Stomach smooth muscle (tissue), 2 donors: ENCODE measurements around the gene CCDC30.

Experiments used
- H3K27ac ChIP-seq: one replicate; pipeline ENCODE4 v1.7.0; 2013; ENCODE audit warnings: mild to moderate bottlenecking, low read length, inconsistent platforms
- H3K27me3 ChIP-seq, 2 donors: one replicate each; pipeline ENCODE4 v1.7.0; 2013; ENCODE audit warnings: low read length in 2 of 2; ENCODE audit not compliant: insufficient read depth in 2 of 2, control insufficient read depth in 1 of 2
- H3K36me3 ChIP-seq, 2 donors: one replicate each; pipeline ENCODE4 v1.7.0; 2013; ENCODE audit warnings: low read length in 2 of 2; ENCODE audit not compliant: control insufficient read depth in 2 of 2, insufficient read depth in 2 of 2
- H3K4me1 ChIP-seq: one replicate; pipeline ENCODE4 v1.7.0; 2013; ENCODE audit warnings: low read length; ENCODE audit not compliant: control insufficient read depth, insufficient read depth
- H3K4me3 ChIP-seq, 2 donors: one replicate each; pipeline ENCODE4 v1.7.0; 2013; ENCODE audit warnings: low read length in 2 of 2
- H3K9ac ChIP-seq, 2 donors: one replicate each; pipeline ENCODE4 v1.7.0; 2013; ENCODE audit warnings: low read length in 2 of 2, mild to moderate bottlenecking in 1 of 2
- H3K9me3 ChIP-seq, 2 donors: one replicate each; pipeline ENCODE4 v1.7.0; 2013; ENCODE audit warnings: low read length in 2 of 2; ENCODE audit not compliant: control insufficient read depth in 2 of 2
- donor health status: healthy.
- donor health status: Pancreatic carcinoma.

The CCDC30 gene

GRCh38 chr1:42639116-42639515 lies 176.0 kb downstream of the CCDC30 start:
- H3K36me3 ChIP-seq: no peaks in the 10 kb centered on the region
- no peaks in the 10 kb centered on the region for H3K9me3 ChIP-seq
- no peak overlapping the region for H3K9ac ChIP-seq
- no peaks in the 10 kb centered on the region for H3K4me1 ChIP-seq
- no peaks in the 10 kb centered on the region for H3K27me3 ChIP-seq
- H3K27ac ChIP-seq: no peak overlapping the region
- H3K4me3 ChIP-seq: no peak overlapping the region

- no peak overlapping the region for H3K4me3 ChIP-seq
- no peak overlapping the region for H3K9ac ChIP-seq
- no peak overlapping the region for H3K27ac ChIP-seq
- no peaks in the 10 kb centered on the region for H3K27me3 ChIP-seq
- H3K9me3 ChIP-seq: no peaks in the 10 kb centered on the region
- H3K4me1 ChIP-seq: no peaks in the 10 kb centered on the region
- peaks cover 0 to 2% of the 10 kb centered on the region in 2 donors for H3K36me3 ChIP-seq
Observed at GRCh38 chr1:42646056-42646455, 183.0 kb downstream of the CCDC30 start.

- H3K4me1 ChIP-seq: peaks cover 10% of the 10 kb centered on the region
- peak overlapping the region in 1 of 2 donors; percentile 99 for H3K4me3 ChIP-seq
- peak overlapping the region in 1 of 2 donors; percentile 74 for H3K9ac ChIP-seq
- H3K27me3 ChIP-seq: no peaks in the 10 kb centered on the region
- H3K36me3 ChIP-seq: peaks cover 5 to 9% of the 10 kb centered on the region in 2 donors
- H3K27ac ChIP-seq: no peak overlapping the region
- no peaks in the 10 kb centered on the region for H3K9me3 ChIP-seq
Observed at GRCh38 chr1:42657201-42657600, 194.1 kb downstream of the CCDC30 start.

- peak within 1 kb of the TSS; percentile 82 to 99 for H3K4me3 ChIP-seq
- peaks cover 10% of the 10 kb centered on the region for H3K4me1 ChIP-seq
- peak within 1 kb of the TSS; percentile 81 to 91 for H3K9ac ChIP-seq
- peak within 1 kb of the TSS; percentile 78 for H3K27ac ChIP-seq
- H3K27me3 ChIP-seq: no peaks in the 10 kb centered on the region
- H3K9me3 ChIP-seq: no peaks in the 10 kb centered on the region
- H3K36me3 ChIP-seq: peaks cover 5 to 9% of the 10 kb centered on the region in 2 donors
Observed at GRCh38 chr1:42657981-42658876, 195.1 kb downstream of the CCDC30 start, which contains the start of gene PPIH. Gene PPIH (plus strand): TSS chr1:42658423. CDS start chr1:42658447, 24 bp downstream.

- H3K27me3 ChIP-seq: no peaks in the 10 kb centered on the region
- peak overlapping the region; percentile 82 to 99 for H3K4me3 ChIP-seq
- H3K27ac ChIP-seq: peak overlapping the region; percentile 78
- peak overlapping the region; percentile 81 to 87 for H3K9ac ChIP-seq
- no peaks in the 10 kb centered on the region for H3K9me3 ChIP-seq
- H3K36me3 ChIP-seq: peaks cover 5 to 12% of the 10 kb centered on the region in 2 donors
- H3K4me1 ChIP-seq: peaks cover 10% of the 10 kb centered on the region
Observed at GRCh38 chr1:42658877-42659337, 195.8 kb downstream of the CCDC30 start.

- Histone ChIP-seq H3K27me3 (no peaks in the 10 kb centered on the region), H3K4me3 (no peak overlapping the region), H3K9ac (no peak overlapping the region), H3K27ac (no peak overlapping the region), H3K4me1 (peaks cover 10% of the 10 kb centered on the region), H3K36me3 (peaks cover 25 to 29% of the 10 kb centered on the region in 2 donors), H3K9me3 (no peaks in the 10 kb centered on the region)
Observed at GRCh38 chr1:42660907-42661500, 197.9 kb downstream of the CCDC30 start.

- no peaks in the 10 kb centered on the region for H3K9me3 ChIP-seq
- no peaks in the 10 kb centered on the region for H3K27me3 ChIP-seq
- H3K27ac ChIP-seq: no peak overlapping the region
- H3K4me1 ChIP-seq: no peaks in the 10 kb centered on the region
- H3K36me3 ChIP-seq: peaks cover 27 to 33% of the 10 kb centered on the region in 2 donors
- no peak overlapping the region for H3K9ac ChIP-seq
- H3K4me3 ChIP-seq: no peak overlapping the region
Observed at GRCh38 chr1:42669936-42670335, 206.8 kb downstream of the CCDC30 start.

- peaks cover 29 to 31% of the 10 kb centered on the region in 2 donors for H3K36me3 ChIP-seq
- no peaks in the 10 kb centered on the region for H3K4me1 ChIP-seq
- no peak overlapping the region for H3K9ac ChIP-seq
- no peak overlapping the region for H3K4me3 ChIP-seq
- no peaks in the 10 kb centered on the region for H3K9me3 ChIP-seq
- no peaks in the 10 kb centered on the region for H3K27me3 ChIP-seq
- no peak overlapping the region for H3K27ac ChIP-seq
Observed at GRCh38 chr1:42670425-42670824, 207.3 kb downstream of the CCDC30 start.

GRCh38 chr1:42674214-42674613 lies 211.1 kb downstream of the CCDC30 start:
- Histone ChIP-seq H3K36me3 (peaks cover 12 to 14% of the 10 kb centered on the region in 2 donors), H3K9ac (no peak overlapping the region)

GRCh38 chr1:42674682-42675081 lies 211.6 kb downstream of the CCDC30 start:
- Histone ChIP-seq H3K4me1 (no peaks in the 10 kb centered on the region), H3K36me3 (peaks cover 12 to 14% of the 10 kb centered on the region in 2 donors), H3K27me3 (no peaks in the 10 kb centered on the region), H3K4me3 (no peak overlapping the region), H3K9ac (no peak overlapping the region), H3K27ac (no peak overlapping the region), H3K9me3 (no peaks in the 10 kb centered on the region)

More at GRCh38 chr1:42674214-42674613, 211.1 kb downstream of the CCDC30 start:
- Histone ChIP-seq H3K27me3 (no peaks in the 10 kb centered on the region), H3K4me1 (no peaks in the 10 kb centered on the region), H3K27ac (no peak overlapping the region), H3K9me3 (no peaks in the 10 kb centered on the region), H3K4me3 (no peak overlapping the region)
